Gastrocnemius medialis (tissue), 4 donors: ENCODE results near the gene C12orf43.
A peak's percentile ranks its signal among the peaks of the same experiment; 100 is the strongest.

Experiments used
- POLR2A ChIP-seq, 2 donors: fragments of 450-650 bp; IDR thresholded peaks; one replicate each; pipeline ENCODE4 v1.6.1; 2017; ENCODE audit warnings: antibody characterized with exemption in 2 of 2, mild to moderate bottlenecking in 2 of 2, moderate library complexity in 2 of 2
- TF ChIP-seq, protein P1 (sequence below), 5 experiments: fragments of 450-650 bp in 3 of 5; fragments of 200-600 bp in 2 of 5; sonication (generic) in 2 of 5; IDR thresholded peaks in 4 of 5; conservative IDR thresholded peaks in 1 of 5; 1 replicate in 4 of 5; 2 replicates in 1 of 5; pipeline ENCODE4 v1.5.1; 2016 to 2019; ENCODE audit warnings: antibody characterized with exemption in 5 of 5, mild to moderate bottlenecking in 3 of 5, moderate library complexity in 3 of 5

DNA sequence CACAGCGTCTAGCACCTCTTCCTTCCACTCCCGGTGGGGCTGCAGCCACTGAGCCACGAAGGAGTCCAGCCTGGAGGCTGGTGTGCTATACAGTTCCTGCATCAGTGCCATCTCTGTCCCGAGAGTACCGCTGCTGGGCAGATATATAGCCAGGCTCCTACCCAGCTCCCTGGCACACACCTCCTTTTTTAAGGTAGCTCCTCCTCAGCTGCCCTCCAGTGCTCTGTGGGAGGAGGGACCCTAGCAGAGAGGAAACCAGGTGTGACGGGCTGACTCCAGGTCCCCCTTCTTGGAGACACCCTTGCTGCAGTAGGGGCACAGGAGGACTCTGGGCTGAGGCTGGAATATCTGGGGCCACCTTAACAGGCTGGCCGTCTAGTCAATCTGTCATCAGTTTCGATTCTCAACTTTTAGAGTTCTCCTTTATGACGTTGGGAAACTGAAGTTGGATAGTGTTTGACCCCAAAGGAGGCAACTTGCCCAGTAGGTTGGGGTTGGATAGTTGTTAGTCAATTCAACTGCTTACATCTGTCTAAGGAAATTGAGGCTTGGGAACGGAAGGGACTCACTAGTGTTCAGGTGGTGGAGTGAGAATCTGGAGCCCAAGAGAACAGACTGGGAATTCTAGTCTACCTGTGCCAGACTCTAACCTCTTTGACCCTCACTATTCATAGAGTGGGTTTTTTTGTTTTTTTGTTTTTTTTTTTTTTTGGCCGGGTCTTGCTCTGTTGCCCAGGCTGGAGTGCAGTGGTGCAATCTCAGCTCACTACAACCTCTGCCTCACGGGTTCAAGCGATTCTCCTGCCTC, 22.8 kb upstream of the C12orf43 start, which contains the start of gene OASL:
- TF ChIP-seq, protein P1, sequence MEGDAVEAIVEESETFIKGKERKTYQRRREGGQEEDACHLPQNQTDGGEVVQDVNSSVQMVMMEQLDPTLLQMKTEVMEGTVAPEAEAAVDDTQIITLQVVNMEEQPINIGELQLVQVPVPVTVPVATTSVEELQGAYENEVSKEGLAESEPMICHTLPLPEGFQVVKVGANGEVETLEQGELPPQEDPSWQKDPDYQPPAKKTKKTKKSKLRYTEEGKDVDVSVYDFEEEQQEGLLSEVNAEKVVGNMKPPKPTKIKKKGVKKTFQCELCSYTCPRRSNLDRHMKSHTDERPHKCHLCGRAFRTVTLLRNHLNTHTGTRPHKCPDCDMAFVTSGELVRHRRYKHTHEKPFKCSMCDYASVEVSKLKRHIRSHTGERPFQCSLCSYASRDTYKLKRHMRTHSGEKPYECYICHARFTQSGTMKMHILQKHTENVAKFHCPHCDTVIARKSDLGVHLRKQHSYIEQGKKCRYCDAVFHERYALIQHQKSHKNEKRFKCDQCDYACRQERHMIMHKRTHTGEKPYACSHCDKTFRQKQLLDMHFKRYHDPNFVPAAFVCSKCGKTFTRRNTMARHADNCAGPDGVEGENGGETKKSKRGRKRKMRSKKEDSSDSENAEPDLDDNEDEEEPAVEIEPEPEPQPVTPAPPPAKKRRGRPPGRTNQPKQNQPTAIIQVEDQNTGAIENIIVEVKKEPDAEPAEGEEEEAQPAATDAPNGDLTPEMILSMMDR (IDR thresholded peaks at IDR 0.05 in 4 of 5, conservative IDR thresholded peaks at IDR 0.05 in 1 of 5): no peak
- TF ChIP-seq POLR2A (IDR thresholded peaks at IDR 0.05): peak in 1 of 2 donors; percentile 11
